ENCODE measurements around the gene ESD.

Gene ESD

DNA sequence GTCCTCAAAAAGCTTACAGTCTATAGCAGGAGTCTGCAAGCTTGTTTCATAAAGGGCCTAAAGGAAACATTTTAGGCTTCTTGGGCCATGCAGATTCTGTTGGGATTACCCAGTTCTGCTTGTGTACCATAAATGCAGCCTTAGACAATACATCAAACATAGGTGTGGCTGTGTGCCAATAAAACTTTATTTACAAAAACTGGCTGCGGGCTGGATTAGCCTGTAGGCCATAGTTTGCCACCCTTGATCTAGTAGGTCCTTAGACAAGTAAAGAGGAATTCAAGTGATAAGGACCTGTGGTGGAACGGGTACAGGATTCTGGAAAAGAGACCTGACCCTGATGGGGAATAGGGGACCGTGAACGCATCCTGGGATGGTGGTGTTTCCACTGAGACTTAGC is 51.9 kb downstream of the ESD start:
- CTCF ChIA-PET = no interaction called here
- TF ChIP-seq, protein P1, sequence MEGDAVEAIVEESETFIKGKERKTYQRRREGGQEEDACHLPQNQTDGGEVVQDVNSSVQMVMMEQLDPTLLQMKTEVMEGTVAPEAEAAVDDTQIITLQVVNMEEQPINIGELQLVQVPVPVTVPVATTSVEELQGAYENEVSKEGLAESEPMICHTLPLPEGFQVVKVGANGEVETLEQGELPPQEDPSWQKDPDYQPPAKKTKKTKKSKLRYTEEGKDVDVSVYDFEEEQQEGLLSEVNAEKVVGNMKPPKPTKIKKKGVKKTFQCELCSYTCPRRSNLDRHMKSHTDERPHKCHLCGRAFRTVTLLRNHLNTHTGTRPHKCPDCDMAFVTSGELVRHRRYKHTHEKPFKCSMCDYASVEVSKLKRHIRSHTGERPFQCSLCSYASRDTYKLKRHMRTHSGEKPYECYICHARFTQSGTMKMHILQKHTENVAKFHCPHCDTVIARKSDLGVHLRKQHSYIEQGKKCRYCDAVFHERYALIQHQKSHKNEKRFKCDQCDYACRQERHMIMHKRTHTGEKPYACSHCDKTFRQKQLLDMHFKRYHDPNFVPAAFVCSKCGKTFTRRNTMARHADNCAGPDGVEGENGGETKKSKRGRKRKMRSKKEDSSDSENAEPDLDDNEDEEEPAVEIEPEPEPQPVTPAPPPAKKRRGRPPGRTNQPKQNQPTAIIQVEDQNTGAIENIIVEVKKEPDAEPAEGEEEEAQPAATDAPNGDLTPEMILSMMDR (IDR thresholded peaks at IDR 0.05; ENCODE audit: insufficient read depth, low read length, missing control alignments) = no peak
- H3K4me3 ChIP-seq (ENCODE audit: low read depth, low read length) = no peak overlapping the region
- POLR2A ChIA-PET = no interaction called here
- no peak for DNase-seq (ENCODE audit: low read depth, low spot score)

DNA sequence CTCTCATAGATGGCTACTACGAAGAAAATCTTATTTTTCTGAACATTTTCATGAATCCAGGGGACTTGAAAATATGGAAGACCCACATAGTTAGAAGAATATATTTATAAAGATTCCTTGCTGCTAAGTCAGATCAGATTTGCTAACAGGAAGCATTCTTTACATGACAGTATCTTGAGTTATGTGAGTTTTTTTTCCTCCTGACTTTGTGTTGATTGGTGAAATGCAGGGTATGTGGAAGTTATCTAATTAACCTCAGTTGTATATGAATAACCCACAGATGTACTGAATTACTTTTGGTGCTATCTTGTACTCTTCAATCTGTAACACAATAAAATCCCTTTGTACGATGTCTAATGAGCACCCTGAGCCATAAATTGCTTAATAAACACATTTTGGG is 53.8 kb downstream of the ESD start:
- CTCF ChIA-PET = no interaction called here
- POLR2A ChIA-PET = no interaction called here
- DNase-seq (ENCODE audit: low read depth, low spot score) = no peak
- TF ChIP-seq, protein P1 (IDR thresholded peaks at IDR 0.05; ENCODE audit: insufficient read depth, low read length, missing control alignments) = no peak
- H3K4me3 ChIP-seq (ENCODE audit: low read depth, low read length) = no peak overlapping the region

DNA sequence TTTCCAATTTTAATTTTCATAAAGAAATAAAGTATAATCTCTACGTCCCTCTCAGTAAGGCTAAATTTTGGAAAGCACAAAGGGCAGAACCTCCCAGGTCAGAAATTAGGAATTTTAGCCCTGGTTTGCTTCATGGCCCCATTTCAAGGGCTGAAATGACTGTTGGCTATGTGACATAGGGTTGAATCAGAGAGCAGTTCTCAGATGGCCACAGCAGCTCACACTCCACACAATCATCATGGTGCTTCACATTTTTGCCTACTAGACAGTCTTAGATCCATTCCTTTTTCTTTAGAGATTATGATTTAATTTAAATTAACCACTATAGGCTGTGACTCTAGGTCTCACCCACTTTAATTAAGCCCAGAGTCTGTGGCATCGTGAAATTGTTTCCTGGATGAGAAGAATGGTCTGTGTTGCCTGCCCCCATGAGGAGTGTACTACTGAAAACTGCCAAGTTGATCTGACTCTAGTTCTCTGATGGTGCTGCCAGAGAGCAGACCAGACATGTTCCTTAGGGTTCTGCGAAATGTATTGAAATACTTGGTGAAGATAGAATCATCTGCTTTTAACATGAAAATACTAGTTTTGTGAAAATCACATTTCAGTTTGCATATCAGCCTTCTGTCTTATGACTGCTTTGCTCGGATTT is 57.4 kb downstream of the ESD start:
- ChIA-PET POLR2A (no interaction called here), CTCF (no interaction called here)
- H3K4me3 ChIP-seq (ENCODE audit: low read depth, low read length) = no peak overlapping the region
- DNase-seq (ENCODE audit: low read depth, low spot score) = no peak
- TF ChIP-seq, protein P1 (IDR thresholded peaks at IDR 0.05; ENCODE audit: insufficient read depth, low read length, missing control alignments) = no peak

DNA sequence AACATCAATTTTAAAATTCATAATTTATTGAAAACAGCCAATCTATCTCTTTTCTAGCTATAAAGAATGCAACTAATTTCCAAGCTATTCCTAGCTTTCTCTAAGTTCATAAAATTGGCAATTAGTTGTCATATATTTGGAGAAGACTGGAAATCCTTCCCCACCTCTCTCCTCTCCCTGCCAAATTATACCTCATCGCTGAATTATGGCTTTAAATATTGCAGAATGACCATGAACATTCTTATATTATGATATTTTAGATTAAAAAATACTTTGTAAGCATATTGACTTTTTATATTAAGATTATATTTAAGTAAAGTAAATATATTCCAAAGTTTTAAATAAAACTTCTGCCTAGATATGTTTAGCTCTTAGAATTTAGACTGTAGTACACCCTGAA is 58.2 kb downstream of the ESD start:
- DNase-seq (ENCODE audit: low read depth, low spot score) = no peak
- TF ChIP-seq, protein P1 (IDR thresholded peaks at IDR 0.05; ENCODE audit: insufficient read depth, low read length, missing control alignments) = no peak
- H3K4me3 ChIP-seq (ENCODE audit: low read depth, low read length) = no peak overlapping the region
- ChIA-PET POLR2A (no interaction called here), CTCF (interaction anchor here (0.9 kb wide), 1 partner anchor 187 kb away, joined by 3 read pairs; no protein-coding TSS in a partner anchor)

DNA sequence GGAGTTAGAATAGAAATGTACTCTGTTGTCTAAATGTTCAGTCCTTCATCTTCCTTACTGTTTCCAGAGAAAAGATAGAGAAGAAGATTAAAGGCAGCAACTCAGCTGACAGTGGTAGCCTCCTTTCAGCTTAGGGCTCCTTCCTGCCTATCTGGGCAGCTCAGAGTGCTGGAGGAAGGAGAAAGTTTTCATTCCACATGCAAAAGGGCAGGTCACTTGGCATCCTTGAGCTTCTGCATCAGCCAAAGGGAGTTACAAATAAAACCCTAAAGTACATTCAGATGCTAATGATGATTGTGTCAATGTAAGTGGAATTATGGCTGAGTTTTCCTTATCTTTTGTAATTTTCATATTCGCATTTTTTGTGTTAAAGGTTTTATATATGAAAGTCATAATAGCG is 58.9 kb downstream of the ESD start:
- no peak for DNase-seq (ENCODE audit: low read depth, low spot score)
- POLR2A ChIA-PET = no interaction called here
- TF ChIP-seq, protein P1 (IDR thresholded peaks at IDR 0.05; ENCODE audit: insufficient read depth, low read length, missing control alignments) = no peak
- no peak overlapping the region for H3K4me3 ChIP-seq (ENCODE audit: low read depth, low read length)
- CTCF ChIA-PET = interaction anchor here (2.1 kb wide), 1 partner anchor 186 kb away, joined by 7 read pairs; no protein-coding TSS in a partner anchor

DNA sequence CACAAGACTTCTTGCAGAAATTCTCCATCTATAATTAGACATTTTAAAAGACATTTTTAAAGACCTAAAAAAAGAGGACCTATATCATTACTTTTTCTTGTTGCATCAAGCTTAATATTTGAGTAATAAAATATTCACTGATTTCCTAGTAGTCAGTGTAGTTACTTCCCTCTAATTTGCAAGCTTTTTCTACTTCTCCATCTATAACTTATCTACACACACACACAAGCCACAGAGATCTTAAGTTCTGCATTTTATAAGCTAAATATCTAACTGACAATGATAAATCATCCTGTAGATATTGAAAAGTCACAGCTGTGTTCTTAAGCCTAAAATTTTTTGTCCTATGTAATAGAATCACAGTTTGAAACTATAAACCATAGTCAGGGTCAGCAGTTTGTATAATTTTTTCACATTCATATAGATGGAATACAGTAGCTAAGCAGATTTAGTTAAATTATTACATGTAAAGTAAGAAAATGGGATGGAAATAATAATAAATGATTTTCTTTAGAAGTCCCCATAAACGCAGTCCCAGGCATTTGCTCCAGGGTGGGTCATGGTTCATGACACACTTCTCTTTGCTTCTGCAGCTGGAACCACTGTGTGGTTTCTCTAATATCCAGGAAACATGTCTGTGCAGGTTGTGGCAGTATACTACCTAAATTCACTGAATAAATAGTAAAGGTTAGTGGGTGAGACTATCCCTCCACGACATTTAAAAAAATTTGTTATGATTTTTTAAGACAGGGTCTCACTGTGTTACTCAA is 60.2 kb downstream of the ESD start:
- DNase-seq (ENCODE audit: low read depth, low spot score) = no peak
- TF ChIP-seq, protein P1 (IDR thresholded peaks at IDR 0.05; ENCODE audit: insufficient read depth, low read length, missing control alignments) = no peak
- POLR2A ChIA-PET = no interaction called here
- H3K4me3 ChIP-seq (ENCODE audit: low read depth, low read length) = no peak overlapping the region
- CTCF ChIA-PET = interaction anchor here (1.1 to 2.1 kb wide), 2 partner anchors 10 to 185 kb away, joined by 3 to 7 read pairs; no protein-coding TSS in a partner anchor

All from AG04449 (cell line).